Measurements from ENCODE around the gene NT5C1B.

Gene NT5C1B

DNA sequence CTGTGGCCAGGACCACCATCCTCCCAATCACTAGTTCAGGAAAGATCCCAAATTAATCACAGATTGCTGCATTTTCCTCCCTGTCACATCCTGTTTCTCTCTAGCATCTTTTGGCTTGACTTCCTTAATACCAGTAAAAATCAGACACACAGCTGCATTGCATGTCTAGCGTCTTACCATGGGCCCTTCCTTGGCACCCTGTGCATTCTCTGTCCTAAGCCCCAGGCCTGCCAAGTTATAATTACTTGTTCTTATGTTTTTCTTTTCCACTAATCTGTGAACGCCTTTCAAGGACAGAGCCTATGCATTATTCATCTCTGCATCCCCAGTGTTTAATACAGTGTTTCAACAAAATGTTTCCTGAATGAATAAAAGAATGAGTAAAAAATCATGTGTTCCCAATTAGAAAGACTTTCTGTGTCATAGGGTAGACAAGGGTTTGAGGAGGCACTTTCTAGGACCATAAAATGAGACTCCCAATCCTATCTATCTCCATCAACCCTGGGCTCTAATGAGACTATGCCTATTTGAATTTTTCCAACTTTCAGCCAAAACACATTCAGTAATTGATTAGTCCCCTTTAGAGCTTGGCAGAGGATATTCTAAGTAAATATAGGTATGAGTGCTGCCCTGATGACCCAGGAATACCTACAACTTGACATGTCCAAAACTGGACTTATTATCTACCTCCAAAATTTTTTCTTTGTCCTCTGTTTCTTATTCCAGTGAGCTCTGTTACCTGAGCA lies 10.3 kb upstream of the NT5C1B start:
- DNase-seq, result no peak

DNA sequence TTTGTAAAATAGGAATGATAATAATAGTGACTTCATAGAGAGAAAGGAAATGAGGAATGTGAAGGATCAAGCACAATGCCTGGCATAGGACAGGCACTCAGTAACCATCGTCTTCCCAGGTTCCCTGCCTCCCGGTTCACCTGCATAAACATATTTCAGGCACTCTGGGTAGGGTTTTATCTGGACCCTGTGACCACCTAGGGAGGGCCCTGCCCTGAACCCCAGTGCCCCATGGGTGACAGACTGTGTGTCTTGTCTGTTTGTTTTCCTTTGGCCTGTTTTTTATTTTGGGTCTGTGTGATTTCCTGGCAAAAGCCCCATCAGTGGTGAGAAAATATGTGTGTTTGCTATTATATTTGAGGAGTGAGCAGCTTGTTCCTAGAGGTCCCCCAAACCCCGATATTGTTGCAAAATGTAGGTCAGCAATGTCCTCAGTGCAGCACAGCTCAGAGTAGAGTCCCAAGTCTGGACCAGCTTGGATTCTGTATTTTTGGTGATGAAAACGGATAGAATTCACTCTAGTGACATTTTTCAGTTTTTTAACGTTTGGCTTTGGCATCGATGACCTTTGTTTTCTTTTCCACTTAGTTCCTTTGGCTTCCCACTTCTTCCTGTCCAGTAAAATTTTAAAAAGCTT lies 9.6 kb upstream of the NT5C1B start:
- DNase-seq, result no peak

DNA sequence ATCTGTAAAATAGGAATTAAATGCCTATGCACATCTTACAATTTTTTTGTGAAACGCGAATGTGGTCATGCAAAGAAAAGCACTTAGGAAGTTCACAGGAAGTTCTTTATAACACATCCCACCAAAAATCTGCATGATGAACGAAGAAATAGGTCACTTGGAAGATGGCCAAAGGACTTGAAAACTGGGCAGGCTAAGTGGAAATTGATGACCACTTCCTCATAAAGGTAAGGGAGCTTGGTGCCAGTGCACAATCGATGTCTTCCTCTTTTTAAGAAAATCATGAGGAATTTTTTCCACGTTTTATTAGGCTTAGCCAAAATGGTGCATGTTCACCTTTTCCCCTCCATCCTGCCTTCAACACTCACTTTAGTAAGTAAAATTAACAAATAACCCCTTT lies 8.2 kb upstream of the NT5C1B start:
- no peak for DNase-seq

DNA sequence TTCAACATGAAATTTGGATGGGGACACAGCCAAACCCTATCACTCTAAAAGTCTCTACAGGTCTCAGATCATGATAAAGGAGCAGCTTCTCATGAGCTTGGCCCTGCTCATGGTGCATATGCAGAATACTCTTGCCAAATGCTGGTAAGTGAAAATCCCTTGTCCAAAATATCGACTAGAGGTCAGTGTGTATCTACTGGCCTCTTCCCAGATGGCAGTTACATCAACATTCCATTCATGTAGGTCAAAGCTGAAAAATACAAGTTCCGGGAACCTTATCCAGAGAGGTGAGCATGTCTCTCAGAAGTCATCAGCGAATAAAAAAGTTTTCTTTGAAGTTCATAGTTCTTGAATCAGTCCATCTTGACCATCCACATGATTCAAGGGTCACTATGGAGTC lies 7.6 kb upstream of the NT5C1B start:
- no peak for DNase-seq

DNA sequence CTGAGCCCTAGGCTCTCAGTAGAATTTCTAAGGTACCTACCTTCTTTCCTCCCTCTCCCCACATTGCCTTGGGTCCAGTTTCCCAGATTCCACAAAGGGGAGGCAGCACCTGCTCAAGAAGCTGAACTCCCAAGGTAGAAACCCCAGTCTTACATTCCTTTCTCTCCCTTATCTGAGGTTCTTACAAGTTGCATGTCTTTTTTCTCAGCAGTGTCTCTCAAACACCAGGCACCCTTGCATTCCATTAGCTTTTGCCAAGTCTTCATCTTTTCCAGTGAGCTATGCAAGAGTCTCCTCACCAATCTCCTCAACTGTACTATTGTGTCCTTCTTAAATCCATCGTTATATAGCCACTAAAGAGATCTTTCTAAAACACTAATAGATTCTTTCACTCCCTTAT lies 4.1 kb upstream of the NT5C1B start:
- no peak for DNase-seq

DNA sequence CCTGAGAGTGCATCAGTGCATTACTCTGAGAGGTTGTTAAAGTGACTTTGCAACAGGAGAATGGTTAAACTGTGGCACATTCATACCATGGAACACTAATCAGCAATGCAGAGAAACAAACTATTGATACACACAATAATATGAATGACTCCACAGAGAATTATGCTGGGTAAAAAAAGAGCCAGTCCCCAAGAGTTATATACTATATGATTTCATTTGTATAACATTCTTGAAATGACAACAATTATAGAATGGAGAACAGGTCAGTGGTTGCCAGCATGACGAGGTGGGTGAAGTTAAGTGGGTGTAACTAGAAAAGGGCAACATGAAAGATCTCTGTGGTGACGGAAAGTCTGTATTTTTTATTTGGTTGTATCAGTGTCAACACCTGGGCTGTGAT lies 3.0 kb upstream of the NT5C1B start:
- no peak for DNase-seq

DNA sequence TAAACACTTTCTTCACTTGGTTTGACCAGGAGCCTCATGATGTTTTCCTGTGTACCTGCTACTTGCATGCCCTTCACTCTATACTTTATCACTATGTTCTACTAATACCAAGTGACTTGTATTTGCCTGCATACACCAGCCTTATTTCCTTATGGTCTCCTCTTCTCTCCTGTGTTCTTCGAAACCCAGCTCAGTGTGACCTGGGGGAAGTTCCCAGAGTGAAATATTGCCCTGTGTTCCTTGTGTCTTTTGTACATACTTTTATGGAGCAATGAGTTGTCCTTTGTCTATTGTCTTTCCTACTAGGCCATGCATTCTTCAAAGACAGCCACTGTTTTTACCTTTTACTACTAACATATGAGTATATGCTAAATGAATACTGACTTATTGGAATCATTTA lies 567 bp downstream of the NT5C1B start:
- DNase-seq, result no peak

DNA sequence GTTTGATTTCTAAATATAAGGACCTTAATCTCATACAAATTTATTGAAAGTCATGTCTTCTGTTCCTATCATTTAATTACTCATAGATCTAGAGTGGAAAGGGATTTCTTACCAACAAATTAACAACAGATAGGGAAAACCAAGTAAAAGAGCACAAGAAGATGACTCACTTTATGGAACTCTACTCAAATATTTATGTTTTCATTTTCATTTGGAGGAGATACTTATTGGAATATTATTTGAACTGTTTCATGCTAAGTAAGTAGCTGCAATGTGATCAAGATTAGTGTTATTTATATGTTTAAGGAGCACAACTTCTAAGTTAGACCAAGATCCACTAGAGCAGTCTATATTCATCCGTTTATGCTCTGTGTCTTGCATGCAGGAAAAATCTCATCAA lies 1.3 kb downstream of the NT5C1B start:
- no peak for DNase-seq

DNA sequence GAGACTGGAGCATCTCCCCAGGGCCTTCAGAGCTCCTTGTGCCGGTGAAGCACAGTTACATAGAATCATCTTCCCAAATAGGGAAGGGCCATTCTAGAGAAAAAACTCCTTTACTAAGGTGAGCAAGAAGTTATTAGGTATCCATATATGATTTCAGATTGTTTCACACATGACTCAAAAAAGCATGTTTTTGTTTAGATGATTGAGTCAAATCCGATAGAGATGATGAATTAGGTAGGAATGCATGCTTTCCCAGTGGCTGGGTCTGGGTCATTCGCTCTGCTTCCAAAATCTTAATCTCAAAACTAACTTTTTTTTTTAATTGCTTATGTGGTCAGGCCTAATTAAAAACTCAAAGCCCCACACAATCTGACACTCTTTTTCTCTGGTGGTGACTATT lies 3.8 kb downstream of the NT5C1B start:
- no peak for DNase-seq

DNA sequence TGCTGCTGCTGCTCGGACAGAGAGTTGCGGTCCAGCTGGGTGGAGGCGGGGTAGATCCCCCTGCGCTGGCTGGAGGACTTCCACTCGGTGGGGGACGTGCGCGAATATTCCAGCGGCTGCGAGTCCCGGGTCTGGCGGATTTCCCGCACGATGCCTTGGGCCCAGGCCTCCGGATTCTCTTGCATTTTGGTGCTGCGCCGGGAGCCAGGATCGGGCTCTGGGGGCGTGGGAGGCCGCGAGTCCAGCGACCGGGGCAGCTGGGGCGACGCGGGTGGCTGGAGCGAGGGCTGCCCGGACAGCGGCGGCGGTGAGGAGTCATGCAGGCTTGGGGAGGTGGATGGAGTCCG lies 4.8 kb downstream of the NT5C1B start:
- DNase-seq, result no peak

DNA sequence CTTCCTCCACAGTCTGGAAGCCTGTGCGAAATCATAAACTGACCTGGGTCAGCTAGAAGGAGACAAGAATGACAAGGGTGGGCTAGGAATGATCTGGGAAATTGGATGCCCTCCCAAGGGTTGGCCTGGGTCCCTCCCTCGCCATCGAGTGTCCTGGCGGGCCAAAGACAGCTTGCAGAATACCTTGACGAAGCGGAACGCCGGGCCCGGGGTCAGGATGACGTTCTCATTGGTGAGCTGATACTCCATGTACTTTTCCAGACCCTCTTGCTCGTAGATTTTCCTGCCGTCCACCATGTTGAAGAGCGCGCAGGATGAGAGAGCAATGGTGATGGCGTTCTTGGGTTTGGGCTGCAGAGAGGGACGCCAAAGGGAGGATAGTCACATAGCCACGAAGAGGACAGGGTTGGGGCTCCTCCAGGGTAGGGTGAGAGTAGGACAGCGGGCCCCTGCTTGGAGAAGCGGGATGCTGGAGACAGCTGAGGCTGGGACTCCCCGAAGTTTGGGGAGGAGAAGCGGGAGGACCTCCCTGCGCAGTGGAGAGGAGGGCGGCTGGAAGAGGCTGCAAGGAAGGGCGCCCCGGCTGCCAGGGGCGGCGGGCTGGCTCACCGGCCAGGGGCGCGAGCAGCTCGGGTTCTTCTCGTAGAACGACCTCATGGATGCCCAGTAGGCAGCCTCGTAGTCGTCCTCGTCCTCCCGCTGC lies 5.3 kb downstream of the NT5C1B start:
- DNase-seq, result no peak

DNA sequence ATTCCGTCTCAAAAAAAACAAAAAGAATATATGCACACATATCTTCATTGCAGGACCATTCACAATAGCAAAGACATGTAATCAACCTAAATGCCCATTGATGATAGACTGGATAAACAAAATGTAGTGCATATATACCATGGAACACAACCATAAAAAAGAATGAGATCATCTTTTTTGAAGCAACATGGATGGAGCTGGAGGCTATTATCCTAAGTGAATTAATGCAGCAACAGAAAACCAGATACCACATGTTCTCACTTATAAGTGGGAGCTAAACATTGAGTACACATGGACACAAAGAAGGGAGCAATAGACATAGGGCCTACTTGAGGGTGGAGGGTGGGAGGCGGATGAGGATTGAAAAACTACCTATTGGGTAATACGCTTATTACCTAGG lies 8.8 kb downstream of the NT5C1B start:
- no peak for DNase-seq

DNA sequence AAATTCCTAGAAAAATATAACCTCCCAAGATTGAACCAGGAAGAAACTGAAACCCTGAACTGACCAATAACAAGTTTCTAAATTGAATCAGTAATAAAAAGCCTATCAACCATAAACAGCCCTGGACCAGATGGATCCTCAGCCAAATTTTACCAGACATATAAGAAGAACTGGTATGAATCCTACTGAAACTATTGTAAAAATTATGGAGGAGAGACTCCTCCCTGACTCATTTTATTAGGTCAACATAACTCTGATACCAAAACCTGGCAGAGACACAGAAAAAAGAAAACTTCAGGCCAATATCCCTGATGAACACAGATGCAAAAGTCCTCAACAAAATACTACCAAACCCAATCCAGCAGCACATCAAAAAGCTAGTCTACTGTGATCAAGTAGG lies 11.3 kb downstream of the NT5C1B start:
- no peak for DNase-seq

DNA sequence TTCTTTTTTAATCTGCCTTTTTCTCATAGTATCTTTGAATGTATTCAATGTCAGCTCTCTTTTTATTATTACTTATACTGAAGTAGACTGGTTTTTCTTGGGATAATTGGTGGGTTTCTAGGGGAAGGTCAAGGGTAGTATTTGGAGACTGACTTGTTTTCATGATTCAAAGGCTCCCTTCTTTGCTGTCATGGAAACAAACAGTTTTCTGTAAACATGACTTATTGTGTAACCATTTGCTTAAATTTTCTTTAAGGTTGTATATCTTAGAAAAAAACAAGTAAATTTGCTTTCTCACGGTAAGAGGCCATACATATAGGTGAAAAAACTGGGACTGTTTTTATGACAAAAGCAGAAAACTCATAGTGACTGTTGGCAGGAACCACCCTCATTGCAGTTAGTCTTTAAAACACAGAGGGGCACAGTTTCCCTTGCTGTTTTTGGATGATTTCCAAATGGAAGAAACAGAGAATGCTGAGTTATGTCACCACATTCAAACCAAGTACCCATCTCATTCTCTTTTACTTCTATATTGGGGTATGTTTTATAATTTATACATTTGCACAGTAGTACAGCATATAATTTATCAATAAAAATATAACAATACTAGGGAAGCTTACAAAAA lies 23.1 kb downstream of the NT5C1B start:
- no peak for DNase-seq

DNA sequence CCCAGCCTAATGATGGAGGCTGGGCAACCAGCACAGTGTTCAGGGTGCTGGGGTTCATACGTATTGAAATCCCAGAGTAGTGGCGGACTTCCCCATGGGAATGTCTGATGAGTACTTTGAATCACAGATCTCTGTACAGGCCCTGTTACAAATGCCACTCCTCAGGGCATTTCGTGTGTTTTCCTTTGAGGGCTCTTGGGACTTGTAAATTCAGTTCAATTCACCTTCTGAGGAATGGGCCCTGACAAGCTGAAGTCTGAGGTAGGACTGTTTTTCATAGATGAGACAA lies 28.6 kb downstream of the NT5C1B start:
- DNase-seq, result no peak

DNA sequence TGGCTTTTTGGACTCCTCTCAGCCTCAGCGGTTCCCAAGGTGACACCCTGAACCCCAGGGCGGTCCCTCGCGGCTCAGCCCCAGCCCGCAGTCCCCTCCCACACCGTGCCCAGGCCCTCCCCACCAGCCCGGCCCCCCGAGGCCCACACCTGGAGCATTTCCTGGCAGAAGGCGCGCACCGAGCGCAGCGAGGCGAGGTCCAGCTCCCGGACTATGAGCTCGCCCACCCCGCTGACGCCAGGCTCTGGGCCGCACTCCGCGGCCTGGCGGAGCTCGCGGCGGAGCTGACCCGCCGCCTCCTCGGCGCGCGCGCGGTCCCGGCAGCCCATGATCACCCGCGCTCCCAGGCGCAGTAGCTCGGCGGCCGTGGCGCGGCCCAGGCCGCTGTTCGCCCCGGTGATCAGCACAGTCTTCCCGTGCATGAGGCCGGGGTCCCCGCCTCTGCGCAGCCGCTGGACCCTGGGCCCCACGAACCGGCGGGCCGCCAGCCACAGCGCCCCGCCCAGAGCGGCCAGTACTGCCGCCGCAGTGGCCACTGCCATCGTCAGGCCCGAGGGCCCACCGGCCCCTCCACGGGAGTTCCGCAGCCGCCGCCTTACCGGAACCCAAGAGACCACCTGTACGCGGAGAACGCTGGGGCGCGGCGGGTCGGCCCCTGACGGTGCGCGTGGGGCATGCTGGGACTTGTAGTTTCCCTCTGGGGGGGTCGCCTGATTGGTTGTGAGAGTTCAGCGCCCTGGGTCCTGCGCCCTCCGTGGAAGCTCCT lies 29.2 kb downstream of the NT5C1B start, which contains the start of gene RDH14:
TSS of gene RDH14 (minus strand) at position 623 of the 766 bp plus-strand sequence. CDS start at position 542, 81 bp downstream.
- DNase-seq, result peak; percentile 57 to 97 (median 92)

DNA sequence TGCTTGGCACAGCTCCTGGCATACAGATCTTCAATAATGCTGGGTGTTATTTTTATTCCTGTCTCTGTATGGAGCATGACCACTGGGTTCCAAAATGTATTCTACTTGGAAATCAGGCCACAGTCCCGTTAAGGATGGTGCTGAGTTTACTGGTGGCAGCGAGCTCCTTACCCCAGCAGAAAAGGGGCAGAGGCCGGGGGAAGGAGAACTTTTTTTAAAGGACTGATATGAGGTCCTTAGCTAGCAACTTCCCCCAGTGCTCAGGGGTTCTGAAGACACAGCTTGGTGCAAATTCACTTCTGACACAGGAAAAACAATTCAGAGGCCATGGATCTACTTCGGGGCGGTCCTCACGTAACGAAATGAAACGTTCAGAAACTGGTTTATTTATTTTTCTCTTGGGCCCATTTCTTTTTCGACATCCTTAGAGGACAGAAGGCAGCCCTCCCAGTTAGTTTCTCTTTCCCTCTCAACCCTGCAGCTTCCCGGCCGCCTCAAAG lies 29.8 kb downstream of the NT5C1B start:
- peak in 5 of 56 donors; percentile 10 to 39 (median 26) for DNase-seq

DNA sequence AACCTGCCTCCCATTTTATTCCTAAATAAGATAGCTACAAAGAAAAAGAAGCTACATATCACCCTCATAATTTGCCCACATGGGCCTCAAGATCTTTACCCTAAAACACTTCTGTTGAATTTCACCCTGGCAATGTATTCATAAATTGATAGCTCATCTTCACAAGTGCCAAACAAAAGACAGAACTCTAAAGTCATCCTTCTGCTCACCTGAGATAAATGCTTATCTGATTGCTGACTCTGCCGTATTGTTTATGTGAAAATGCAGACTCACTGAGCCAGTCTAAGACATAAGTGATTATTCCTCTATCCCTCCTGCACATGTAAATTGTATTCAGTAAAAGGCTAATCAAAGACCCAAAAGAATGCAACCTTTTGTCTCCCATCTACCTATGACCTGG lies 30.9 kb downstream of the NT5C1B start:
- no peak for DNase-seq

DNA sequence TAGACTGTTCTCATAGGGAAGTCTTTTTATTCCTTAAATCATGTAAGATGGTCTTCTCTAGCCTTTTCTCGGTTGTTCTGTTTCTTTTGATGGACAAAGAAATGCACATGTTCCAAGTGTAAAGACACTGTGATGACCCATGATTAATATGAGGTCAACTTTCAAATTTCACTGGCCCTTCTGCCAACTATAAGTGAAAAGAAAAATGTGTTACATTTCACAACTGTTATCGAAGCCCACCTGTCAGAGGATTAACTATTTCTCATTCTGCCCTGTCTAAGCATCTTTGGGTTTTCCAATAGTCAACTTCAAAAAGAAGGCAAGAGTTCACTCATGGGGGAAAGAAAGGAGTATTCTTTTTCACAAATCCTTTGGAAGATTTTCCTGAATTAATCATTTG lies 32.2 kb downstream of the NT5C1B start:
- no peak for DNase-seq

DNA sequence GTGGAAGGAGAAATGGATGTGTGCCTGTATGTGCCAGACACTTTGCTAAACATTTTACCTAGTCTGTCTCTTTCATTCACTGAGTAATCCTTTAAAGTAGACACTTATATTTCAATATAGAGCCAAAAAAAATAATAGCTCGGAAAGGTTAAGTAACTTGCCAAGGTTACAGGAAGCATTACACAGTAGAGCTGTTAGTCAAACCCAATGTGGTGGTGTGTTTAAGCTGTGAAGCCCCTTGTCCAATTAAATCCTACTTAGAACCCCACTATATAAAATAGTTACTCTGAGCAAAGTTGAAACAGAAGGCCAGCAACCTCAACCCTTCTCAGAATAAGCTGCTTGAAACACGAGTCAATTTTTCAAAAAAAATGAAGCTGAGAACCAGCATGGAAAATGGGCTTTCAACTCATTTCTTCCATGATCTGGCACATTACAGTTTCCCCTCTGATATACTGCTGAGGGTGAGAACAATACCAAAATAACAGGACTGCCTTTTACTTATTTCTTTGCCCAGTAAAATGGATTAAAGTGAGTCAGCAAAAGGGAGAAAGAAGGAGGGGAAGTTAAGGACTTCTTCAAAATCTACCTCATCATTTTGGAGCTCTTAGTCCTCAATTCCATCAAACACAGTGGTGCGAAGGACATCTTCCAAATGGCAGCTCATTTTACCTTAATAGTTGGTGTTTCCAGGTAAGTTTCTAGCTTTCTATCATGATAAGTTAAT lies 36.9 kb downstream of the NT5C1B start:
- DNase-seq, result no peak

DNA sequence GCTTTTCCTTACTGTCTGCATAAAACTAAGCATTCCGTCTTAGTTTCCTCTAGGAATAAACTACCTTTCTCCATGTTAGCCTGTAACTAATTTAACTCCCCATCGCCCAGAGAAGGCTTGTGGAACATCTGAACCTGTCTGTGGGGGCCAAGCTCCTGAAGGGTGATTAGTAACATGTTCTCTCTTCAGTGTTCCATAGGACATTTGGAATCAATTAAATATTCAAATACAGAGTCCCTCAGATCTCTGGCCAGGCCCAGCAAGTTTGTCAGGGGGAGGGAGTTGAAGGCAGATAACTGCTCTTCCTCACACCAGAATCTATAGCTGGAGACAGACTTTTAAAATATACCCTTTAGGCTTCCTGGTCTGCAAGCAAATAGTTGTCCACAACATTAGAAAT lies 37.7 kb downstream of the NT5C1B start:
- DNase-seq, result no peak

All from nucleus accumbens (tissue), 56 donors.